Upper lobe of left lung (tissue), 6 donors: Measurements from ENCODE around the gene CR1. TPM values are rescaled to one million over a fixed set of nuclear protein-coding genes. Genes with fewer than 3 reads are reported as not detected.

Source experiments
- ATAC-seq, 2 donors: fragments of 200-7000 bp; cut with Tn5 transposase; one replicate each; pipeline ENCODE4 v1.9.1; 2022; ENCODE audit warnings: mild to moderate bottlenecking in 2 of 2, moderate library complexity in 2 of 2; ENCODE audit not compliant: low FRiP score in 2 of 2
- DNase-seq, 2 donors: peaks; one replicate each; pipeline ENCODE4 v3.0.0-alpha.2; 2019 to 2020
- H3K27ac ChIP-seq, 4 donors: fragments of 200-600 bp; sonication (generic); one replicate each; pipeline ENCODE4 v1.5.1; 2016 to 2019
- H3K27me3 ChIP-seq, 4 donors: fragments of 200-600 bp; sonication (generic); one replicate each; pipeline ENCODE4 v1.5.1; 2017 to 2019
- H3K36me3 ChIP-seq, 4 donors: fragments of 200-600 bp; sonication (generic); one replicate each; pipeline ENCODE4 v1.5.1; 2016 to 2019
- H3K4me1 ChIP-seq, 4 donors: fragments of 200-600 bp; sonication (generic); one replicate each; pipeline ENCODE4 v1.5.1; 2018 to 2019
- H3K4me3 ChIP-seq, 4 donors: fragments of 200-600 bp; sonication (generic); one replicate each; pipeline ENCODE4 v1.5.1; 2017 to 2019; ENCODE audit warnings: mild to moderate bottlenecking in 2 of 4, moderate library complexity in 1 of 4
- H3K9me3 ChIP-seq, 4 donors: fragments of 200-600 bp; sonication (generic); one replicate each; pipeline ENCODE4 v1.5.1; 2018 to 2019
- CTCF ChIP-seq, 6 experiments: fragments of 450-650 bp in 4 of 6; fragments of 200-600 bp in 2 of 6; sonication (generic) in 2 of 6; IDR thresholded peaks; one replicate each; pipeline ENCODE4 v1.5.1; 2016 to 2019; ENCODE audit warnings: antibody characterized with exemption in 6 of 6
- EP300 ChIP-seq, 4 donors: sonication (generic); formaldehyde crosslinking; IDR thresholded peaks; one replicate each; pipeline ENCODE4 v1.5.1; 2017; ENCODE audit warnings: antibody characterized with exemption in 4 of 4, control low read depth in 2 of 4
- POLR2A ChIP-seq, 4 donors: fragments of 450-650 bp; IDR thresholded peaks; one replicate each; pipeline ENCODE4 v1.5.1; 2016 to 2017; ENCODE audit warnings: antibody characterized with exemption in 4 of 4, mild to moderate bottlenecking in 2 of 4
- POLR2AphosphoS5 ChIP-seq, 2 donors: sonication (generic); formaldehyde crosslinking; IDR thresholded peaks; one replicate each; pipeline ENCODE4 v1.5.1; 2017; ENCODE audit warnings: antibody characterized with exemption in 2 of 2
- total RNA-seq, 6 donors: library from RNA; depleted of rRNA in 4 of 6; stranded (reverse); fragments of >200 nt in 4 of 6; gene quantifications; one replicate each; pipeline versions ENCODE4 v1.1.0 to v1.2.1, GENCODE V29; 2016 to 2021
- donor health status: DM: no; HTN: no; CAD: no; lungs with moderate emphysema.
- donor health status: DM: no; HTN: yes; CAD: no; lungs with severe emphysema.

The CR1 gene
- total RNA-seq, 6 donors from 2014 or later: 5.1 to 19.3 (median 11.4) TPM

DNA sequence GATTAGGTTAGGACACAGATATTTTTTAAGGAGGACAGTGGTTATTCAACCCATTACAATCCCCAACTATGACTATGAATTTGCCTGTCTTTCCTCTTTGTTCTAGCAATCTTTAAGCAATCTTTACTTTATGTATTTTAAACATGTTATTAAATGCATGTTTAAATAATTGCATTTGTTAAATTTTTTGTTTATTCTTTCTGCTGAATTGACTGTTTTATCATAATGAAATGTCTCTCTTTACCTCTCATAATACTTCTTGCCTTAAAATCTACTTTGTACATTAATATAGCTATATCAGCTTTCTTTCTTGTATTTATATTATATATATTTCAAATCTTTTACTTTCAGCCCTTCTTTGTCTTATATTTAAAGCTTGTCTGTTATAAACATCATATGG is 195.1 kb downstream of the CR1 start:
- H3K36me3 ChIP-seq: no peaks in the 10 kb centered on the region
- ATAC-seq (no peak), DNase-seq (no peak)
- no peaks in the 10 kb centered on the region for H3K27me3 ChIP-seq
- H3K9me3 ChIP-seq: no peaks in the 10 kb centered on the region
- no peaks in the 10 kb centered on the region for H3K4me1 ChIP-seq
- H3K27ac ChIP-seq: no peak overlapping the region
- TF ChIP-seq POLR2AphosphoS5 (IDR thresholded peaks at IDR 0.05) (no peak), CTCF (IDR thresholded peaks at IDR 0.05) (no peak), POLR2A (IDR thresholded peaks at IDR 0.05) (no peak), EP300 (IDR thresholded peaks at IDR 0.05) (no peak)
- no peak overlapping the region for H3K4me3 ChIP-seq

Other genes starting within 250 kb of the CR1 start
- 100 to 1,000 TPM; 256 to 798 (median 465) TPM for gene CD55, start 174.5 kb upstream of the CR1 start, total RNA-seq
- 1 to 10 TPM in 2 of 6 donors, under 1 TPM in 1, not detected in 3; 0.34 to 2.8 (median 1.2) TPM for gene CR2, start 41.8 kb upstream of the CR1 start, total RNA-seq
- gene CR1L, start 149.0 kb downstream of the CR1 start, total RNA-seq: 1 to 10 TPM in 1 of 6 donors, under 1 TPM in 1, not detected in 4; 0.30 to 1.0 TPM